GM23248 (cell line): ENCODE results near the gene AK9. TPM values are rescaled to one million over a fixed set of nuclear protein-coding genes. Genes with fewer than 3 reads are reported as not detected.
"Not testable (repeated sequence)": the region's sequence is repeated elsewhere in the genome, so short reads cannot be mapped to it uniquely, and the experiment has no call there.

Experiments
- DNase-seq: peaks from one replicate; pipeline ENCODE4 v3.0.0-alpha.2; 2015
- H2AFZ ChIP-seq: fragments of 200-600 bp; sonication (generic); 2 replicates; pipeline ENCODE4 v1.6.1; 2016; ENCODE audit warnings: antibody characterized with exemption
- H3F3A ChIP-seq: fragments of 200-600 bp; sonication (generic); 2 replicates; pipeline ENCODE4 v1.6.1; 2016; ENCODE audit warnings: mild to moderate bottlenecking, antibody characterized with exemption, mixed run types; ENCODE audit not compliant: insufficient read depth
- H3K27ac ChIP-seq: fragments of 200-600 bp; sonication (generic); 2 replicates; pipeline ENCODE4 v1.5.1; 2016; ENCODE audit warnings: mild to moderate bottlenecking
- H3K27me3 ChIP-seq: fragments of 200-600 bp; sonication (generic); replicated peaks from 2 replicates; pipeline ENCODE4 v1.6.1; 2016; ENCODE audit warnings: mild to moderate bottlenecking; ENCODE audit not compliant: insufficient read depth
- H3K36me3 ChIP-seq: fragments of 200-600 bp; sonication (generic); 2 replicates; pipeline ENCODE4 v1.6.1; 2016; ENCODE audit warnings: low read depth, mild to moderate bottlenecking
- H3K4me1 ChIP-seq: fragments of 200-600 bp; sonication (generic); 2 replicates; pipeline ENCODE4 v1.6.1; 2016; ENCODE audit warnings: mild to moderate bottlenecking; ENCODE audit not compliant: insufficient read depth
- H3K4me2 ChIP-seq: fragments of 200-600 bp; sonication (generic); one replicate; pipeline ENCODE4 v1.6.1; 2016; ENCODE audit warnings: mild to moderate bottlenecking; ENCODE audit not compliant: unreplicated experiment
- H3K4me3 ChIP-seq: fragments of 200-600 bp; sonication (generic); 2 replicates; pipeline ENCODE4 v1.5.1; 2016; ENCODE audit warnings: mild to moderate bottlenecking
- H3K79me2 ChIP-seq: fragments of 200-600 bp; sonication (generic); 2 replicates; pipeline ENCODE4 v1.6.1; 2016; ENCODE audit warnings: mild to moderate bottlenecking; ENCODE audit not compliant: insufficient read depth
- H3K9ac ChIP-seq: fragments of 200-600 bp; sonication (generic); 2 replicates; pipeline ENCODE4 v1.6.1; 2016; ENCODE audit warnings: mild to moderate bottlenecking
- H3K9me2 ChIP-seq: fragments of 200-600 bp; sonication (generic); 2 replicates; pipeline ENCODE4 v1.6.1; 2016; ENCODE audit warnings: mixed run types, mild to moderate bottlenecking, moderate library complexity; ENCODE audit not compliant: insufficient read depth
- H3K9me3 ChIP-seq: fragments of 200-600 bp; sonication (generic); one replicate; pipeline ENCODE4 v1.6.1; 2017; ENCODE audit warnings: low read depth
- H4K20me1 ChIP-seq: fragments of 200-600 bp; sonication (generic); 2 replicates; pipeline ENCODE4 v1.6.0; 2016; ENCODE audit not compliant: insufficient read depth
- EZH2 ChIP-seq: fragments of 200-600 bp; sonication (generic); IDR thresholded peaks from 2 replicates; pipeline ENCODE4 v1.6.1; 2018; ENCODE audit warnings: antibody characterized with exemption, mild to moderate bottlenecking; ENCODE audit not compliant: insufficient read depth, poor library complexity, severe bottlenecking
- EZH2phosphoT487 ChIP-seq: fragments of 200-600 bp; sonication (generic); IDR thresholded peaks from 2 replicates; pipeline ENCODE4 v1.6.1; 2018; ENCODE audit warnings: antibody characterized with exemption, moderate library complexity, mild to moderate bottlenecking, low read depth; ENCODE audit not compliant: insufficient read depth
- WGBS, 2 experiments: methylation state at CpG; one replicate each; pipeline ENCODE4 v1.1.6; 2015 to 2017; ENCODE audit warnings: low lambda C conversion rate in 2 of 2, low coverage in 1 of 2; ENCODE audit errors: missing lambda C conversion rate in 2 of 2; 5-methylcytosine and 5-hydroxymethylcytosine counted together
- in situ Hi-C: fragments of 300-500 bp; cut with MboI; formaldehyde crosslinking; loops from 2 replicates; pipeline ENCODE4 v1.15.0; 2020
- polyA plus RNA-seq: library from polyadenylated mRNA; unstranded; fragments of >200 nt; fragmentation: Nextera tagmentation; extraction: Ambion mirVana; gene quantifications from 2 replicates; pipeline ENCODE4 v1.2.1, GENCODE V29; 2016
- total RNA-seq: library from RNA; depleted of rRNA; stranded (reverse); fragments of >200 nt; shearing (Covaris generic); gene quantifications from 2 replicates; pipeline ENCODE4 v1.2.3, GENCODE V29; 2014

The AK9 gene
- total and polyA plus RNA-seq, 2 experiments from 2014 or later, result 3.6 to 7.2 TPM

GRCh38 chr6:109714611-109715010, 23.6 kb upstream of the AK9 start:
- H3K36me3 ChIP-seq, result no peaks in the 10 kb centered on the region
- no peak for DNase-seq
- no peak overlapping the region for H3K27ac ChIP-seq
- H3K4me2 ChIP-seq, result no peak overlapping the region
- no peak for TF ChIP-seq EZH2phosphoT487
- no peak for TF ChIP-seq EZH2
- no peaks in the 10 kb centered on the region; the same call in 1 of the 2 replicates for H4K20me1 ChIP-seq
- no peaks in the 10 kb centered on the region for H3K9me3 ChIP-seq
- H3F3A ChIP-seq, result 0 out of 2 replicates have a peak, but pooled peaks cover 4% of the 10 kb centered on the region
- H3K27me3 ChIP-seq, result no peaks in the 10 kb centered on the region
- in situ Hi-C loops, result loop anchor here (5.0 kb wide), 1 partner anchor 323 kb away; no protein-coding TSS in a partner anchor
- H3K9ac ChIP-seq, result no peak overlapping the region
- no peak overlapping the region for H2AFZ ChIP-seq
- no peaks in the 10 kb centered on the region for H3K4me1 ChIP-seq
- H3K79me2 ChIP-seq, result peaks cover 7% of the 10 kb centered on the region; the same call in 1 of the 2 replicates
- 91 to 93% methylated on average over 1 of the region's 1 CpG for WGBS, 2 experiments
- no peaks in the 10 kb centered on the region for H3K9me2 ChIP-seq
- H3K4me3 ChIP-seq, result no peak overlapping the region

GRCh38 chr6:109714166-109714565, 23.2 kb upstream of the AK9 start:
- 0 out of 2 replicates have a peak, but pooled peaks cover 4% of the 10 kb centered on the region for H3F3A ChIP-seq
- WGBS, 2 experiments, result 96 to 97% methylated on average over 3 of the region's 3 CpGs
- TF ChIP-seq EZH2phosphoT487 (no peak), EZH2 (no peak)
- H4K20me1 ChIP-seq, result no peaks in the 10 kb centered on the region; the same call in 1 of the 2 replicates
- H3K4me3 ChIP-seq, result no peak overlapping the region
- H2AFZ ChIP-seq, result no peak overlapping the region
- H3K36me3 ChIP-seq, result no peaks in the 10 kb centered on the region
- no peak for DNase-seq
- peaks cover 7% of the 10 kb centered on the region; the same call in 1 of the 2 replicates for H3K79me2 ChIP-seq
- no peak overlapping the region for H3K27ac ChIP-seq
- no peaks in the 10 kb centered on the region for H3K4me1 ChIP-seq
- no peak overlapping the region for H3K9ac ChIP-seq
- H3K27me3 ChIP-seq, result no peaks in the 10 kb centered on the region
- H3K4me2 ChIP-seq, result no peak overlapping the region
- no peaks in the 10 kb centered on the region for H3K9me3 ChIP-seq
- no peaks in the 10 kb centered on the region for H3K9me2 ChIP-seq
- in situ Hi-C loops, result loop anchor here (5.0 kb wide), 1 partner anchor 323 kb away; no protein-coding TSS in a partner anchor

GRCh38 chr6:109713097-109713496, 22.1 kb upstream of the AK9 start:
- in situ Hi-C loops, result loop anchor here (5.0 kb wide), 1 partner anchor 324 kb away; no protein-coding TSS in a partner anchor
- no peak for TF ChIP-seq EZH2
- TF ChIP-seq EZH2phosphoT487, result no peak
- Histone ChIP-seq H3K4me1 (no peaks in the 10 kb centered on the region), H3K9me3 (no peaks in the 10 kb centered on the region), H3K4me3 (no peak overlapping the region), H3K9me2 (no peaks in the 10 kb centered on the region), H2AFZ (no peak overlapping the region), H3F3A (0 out of 2 replicates have a peak, but pooled peaks cover 4% of the 10 kb centered on the region), H3K4me2 (no peak overlapping the region), H3K79me2 (peaks cover 7% of the 10 kb centered on the region; the same call in 1 of the 2 replicates), H3K9ac (no peak overlapping the region), H3K36me3 (no peaks in the 10 kb centered on the region), H3K27me3 (no peaks in the 10 kb centered on the region), H4K20me1 (no peaks in the 10 kb centered on the region; the same call in 1 of the 2 replicates), H3K27ac (no peak overlapping the region)
- 94 to 100% methylated on average over 8 of the region's 8 CpGs for WGBS, 2 experiments
- peak; percentile 20 for DNase-seq

GRCh38 chr6:109708099-109708498, 17.1 kb upstream of the AK9 start:
- DNase-seq, H3K9me2 ChIP-seq, H3K27me3 ChIP-seq, H3K4me3 ChIP-seq, H3K79me2 ChIP-seq, H2AFZ ChIP-seq, H4K20me1 ChIP-seq, H3K36me3 ChIP-seq, H3K4me1 ChIP-seq, H3K27ac ChIP-seq, H3K9ac ChIP-seq, H3K9me3 ChIP-seq, H3K4me2 ChIP-seq, H3F3A ChIP-seq: not testable (repeated sequence)
- in situ Hi-C loops, result loop anchor here (10.0 kb wide), 1 partner anchor 687 kb away; no protein-coding TSS in a partner anchor
- 50 to 75% methylated on average over 2 of the region's 2 CpGs for WGBS, 2 experiments
